ENCODE measurements around the gene TRPT1.

DNA sequence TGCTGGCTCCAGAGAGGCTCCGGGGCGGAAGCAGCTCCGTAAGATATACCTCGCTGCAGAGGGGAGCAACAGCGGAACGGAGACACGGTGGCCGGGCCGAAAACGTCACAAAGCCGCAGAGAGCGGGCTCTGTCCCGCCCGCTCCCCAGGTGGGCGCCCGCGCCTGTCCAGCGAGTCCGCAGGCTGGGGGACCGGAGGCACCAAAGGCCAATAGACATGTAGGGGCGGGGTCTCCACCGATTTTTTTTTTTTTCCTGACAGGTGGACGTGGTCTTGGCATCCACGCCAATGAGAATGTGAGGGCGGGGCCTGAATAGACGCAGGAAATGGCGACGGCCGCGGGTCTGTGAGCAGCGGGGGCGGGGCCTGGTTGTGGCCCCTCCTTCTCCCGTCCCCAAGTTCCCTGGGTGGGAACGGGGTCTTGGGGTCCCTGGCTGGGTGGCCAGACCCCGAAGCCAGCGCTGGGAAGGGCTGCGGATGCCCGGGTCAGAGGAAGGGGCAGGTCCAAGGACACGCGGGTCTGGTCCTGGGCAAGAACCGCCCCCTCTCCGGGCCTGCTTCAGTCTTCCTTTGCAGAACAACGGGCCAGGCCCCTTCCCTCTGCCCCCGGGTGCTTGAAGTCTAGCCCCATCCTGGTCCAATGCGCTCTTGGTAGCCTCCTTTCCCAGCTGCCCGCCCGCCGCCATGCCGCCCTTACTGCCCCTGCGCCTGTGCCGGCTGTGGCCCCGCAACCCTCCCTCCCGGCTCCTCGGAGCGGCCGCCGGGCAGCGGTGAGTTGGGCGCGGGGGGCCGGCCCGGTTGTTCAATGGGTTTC lies 4.4 kb upstream of the TRPT1 start, which contains the start of gene DNAJC4:
- no peak for TF ChIP-seq GATA3 (IDR thresholded peaks at IDR 0.05; ENCODE audit: low read depth, low read length)
- TF ChIP-seq GATA2 (IDR thresholded peaks at IDR 0.05; ENCODE audit: low read depth, low read length), result no peak

Data from SH-SY5Y (cell line).